ENCODE measurements around the gene SIGMAR1. TPM values are rescaled to one million over a fixed set of nuclear protein-coding genes. Genes with fewer than 3 reads are reported as not detected.

Gene SIGMAR1
- total and polyA plus RNA-seq, 2 donors: 18.2 to 103 TPM

DNA sequence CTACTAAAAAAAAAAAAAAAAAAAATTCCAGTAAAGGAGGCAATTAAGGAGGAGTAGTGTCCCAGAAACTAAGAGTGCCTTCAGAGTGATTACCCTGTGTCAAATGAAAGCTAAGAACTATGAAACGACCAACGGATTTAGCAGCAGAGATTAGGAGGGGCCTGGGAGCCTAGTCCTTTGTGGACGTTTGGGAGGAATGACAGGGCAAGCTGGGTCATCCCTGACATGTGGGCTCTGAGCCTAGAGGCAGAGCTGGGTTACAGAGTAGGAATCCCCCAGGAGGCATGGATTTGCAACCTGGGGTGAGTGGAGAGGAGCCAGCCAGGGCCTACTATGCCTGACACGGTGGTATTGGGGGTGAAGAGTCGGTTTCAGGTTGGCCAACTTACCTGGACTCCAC, 4.4 kb downstream of the SIGMAR1 start:
- Histone ChIP-seq H3K4me3 (ENCODE audit: low read depth, low read length) (no peak overlapping the region), H3K36me3 (ENCODE audit: insufficient read depth) (no peaks in the 10 kb centered on the region), H3K4me1 (ENCODE audit: insufficient read depth) (no peaks in the 10 kb centered on the region), H3K27ac (ENCODE audit: low read depth) (no peak overlapping the region)
- 42% methylated on average over 5 of the region's 5 CpGs for WGBS
- no peak for DNase-seq (ENCODE audit: extremely low spot score)

GRCh38 chr9:34630402-34631154, 7.0 kb downstream of the SIGMAR1 start:
- Histone ChIP-seq H3K36me3 (ENCODE audit: insufficient read depth) (no peaks in the 10 kb centered on the region), H3K4me3 (ENCODE audit: low read depth, low read length) (no peak overlapping the region), H3K27ac (ENCODE audit: low read depth) (no peak overlapping the region), H3K4me1 (ENCODE audit: insufficient read depth) (no peaks in the 10 kb centered on the region)
- WGBS: 32% methylated on average over 5 of the region's 5 CpGs
- no peak for DNase-seq (ENCODE audit: extremely low spot score)

- H3K4me1 ChIP-seq (ENCODE audit: insufficient read depth): no peaks in the 10 kb centered on the region
- H3K27ac ChIP-seq (ENCODE audit: low read depth): no peak overlapping the region
- H3K36me3 ChIP-seq (ENCODE audit: insufficient read depth): no peaks in the 10 kb centered on the region
- WGBS: 22% methylated on average over 5 of the region's 5 CpGs
- H3K4me3 ChIP-seq (ENCODE audit: low read depth, low read length): no peak overlapping the region
- DNase-seq (ENCODE audit: extremely low spot score): no peak
These were observed 8.1 kb downstream of the SIGMAR1 start for GRCh38 chr9:34629491-34629808.

DNA sequence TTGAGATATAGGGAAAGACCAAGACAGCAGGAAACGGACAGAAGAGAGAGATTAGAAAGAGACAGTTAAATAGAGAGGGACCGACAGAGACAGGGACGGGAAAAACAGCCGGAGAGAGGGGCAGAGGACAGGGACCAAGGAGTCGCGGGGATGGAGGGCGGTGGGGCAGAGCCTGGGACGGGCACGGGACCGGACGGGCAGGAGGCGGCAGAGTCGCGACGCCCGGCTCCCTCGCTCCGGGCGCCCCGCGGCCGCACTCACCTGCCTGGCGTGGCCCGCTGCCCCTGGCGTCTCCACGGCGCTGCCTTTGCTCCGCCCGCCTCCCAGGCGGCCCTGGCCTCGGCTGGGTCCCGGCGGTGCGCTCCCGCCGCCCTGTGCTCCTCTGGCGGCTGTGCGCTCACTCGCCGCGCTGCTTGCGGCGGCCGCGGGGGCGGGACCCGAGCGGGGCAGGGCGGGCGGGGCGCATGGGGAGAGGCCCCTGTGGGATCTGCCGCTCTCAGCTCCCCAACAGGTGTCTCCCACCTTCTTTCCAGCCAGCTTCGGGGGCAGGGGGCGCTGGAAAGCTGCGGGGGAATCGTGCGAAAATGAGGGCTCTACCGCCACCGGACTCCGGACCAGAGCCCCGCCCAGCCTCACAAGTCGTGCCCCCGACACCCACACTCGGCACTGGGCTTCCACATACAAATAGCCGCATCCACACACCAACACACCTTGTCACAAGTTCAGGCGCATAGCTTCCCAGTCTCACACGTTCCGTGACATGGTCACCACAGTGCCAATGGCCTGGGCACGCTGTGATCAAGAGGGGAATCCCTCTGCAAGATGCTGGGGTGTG, 8.7 kb downstream of the SIGMAR1 start, which contains the start of gene ARID3C:
ARID3C (minus strand) TSS at position 411 of the 835 bp plus-strand sequence. CDS start 1,052 bp downstream, outside the sequence.
- Histone ChIP-seq H3K4me1 (ENCODE audit: insufficient read depth) (no peaks in the 10 kb centered on the region), H3K36me3 (ENCODE audit: insufficient read depth) (no peaks in the 10 kb centered on the region), H3K4me3 (ENCODE audit: low read depth, low read length) (peak within 1 kb of the TSS; percentile 40), H3K27ac (ENCODE audit: low read depth) (no peak within 1 kb of the TSS)
- WGBS: 1% methylated on average over 69 of the region's 69 CpGs
- no peak for DNase-seq (ENCODE audit: extremely low spot score)

- WGBS: 37% methylated on average over 20 of the region's 20 CpGs
- no peaks in the 10 kb centered on the region for H3K36me3 ChIP-seq (ENCODE audit: insufficient read depth)
- H3K4me3 ChIP-seq (ENCODE audit: low read depth, low read length): no peak overlapping the region
- H3K4me1 ChIP-seq (ENCODE audit: insufficient read depth): no peaks in the 10 kb centered on the region
- DNase-seq (ENCODE audit: extremely low spot score): no peak
- no peak overlapping the region for H3K27ac ChIP-seq (ENCODE audit: low read depth)
These were observed 9.6 kb downstream of the SIGMAR1 start for GRCh38 chr9:34627716-34628655.

- no peak for DNase-seq (ENCODE audit: extremely low spot score)
- no peaks in the 10 kb centered on the region for H3K36me3 ChIP-seq (ENCODE audit: insufficient read depth)
- no peak overlapping the region for H3K27ac ChIP-seq (ENCODE audit: low read depth)
- WGBS: 65% methylated on average over 3 of the region's 3 CpGs
- no peaks in the 10 kb centered on the region for H3K4me1 ChIP-seq (ENCODE audit: insufficient read depth)
- no peak overlapping the region for H3K4me3 ChIP-seq (ENCODE audit: low read depth, low read length)
These were observed 12.5 kb downstream of the SIGMAR1 start for GRCh38 chr9:34625186-34625486.

DNA sequence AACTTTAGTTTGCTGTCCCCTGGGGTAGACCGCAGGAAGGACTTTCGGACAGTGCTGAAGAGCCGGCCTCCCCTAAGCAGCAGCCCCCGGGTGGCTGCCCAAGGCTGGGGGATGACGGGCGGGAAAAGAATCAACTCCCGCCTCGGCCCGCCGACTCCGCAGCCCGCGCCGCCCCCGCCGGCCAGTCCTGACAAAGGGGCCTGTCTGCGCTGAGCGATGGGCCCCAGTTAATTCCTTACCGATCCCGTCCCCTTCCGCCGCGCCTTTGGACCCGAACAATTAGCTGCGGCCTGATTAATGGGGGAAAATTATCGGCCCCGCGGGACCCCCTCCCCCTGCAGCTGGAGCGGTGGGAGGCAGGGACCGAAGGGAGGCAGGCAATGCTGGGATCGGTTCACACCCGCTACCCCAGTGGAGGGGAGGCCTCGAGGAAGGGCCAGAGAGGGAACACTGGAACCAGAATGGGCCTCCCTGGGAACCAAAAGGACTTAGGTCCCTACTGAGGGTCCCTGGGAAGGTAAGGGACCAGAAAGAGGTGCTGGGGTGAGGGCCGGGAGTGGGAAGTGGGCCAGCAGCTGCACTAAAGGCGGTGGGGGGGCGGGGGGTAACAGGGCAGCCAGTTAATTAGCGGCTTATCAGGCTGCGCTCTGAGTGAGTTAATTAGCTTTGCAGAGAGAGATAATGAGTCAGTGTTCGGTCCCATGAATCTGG, 13.0 kb downstream of the SIGMAR1 start:
- Histone ChIP-seq H3K4me1 (ENCODE audit: insufficient read depth) (no peaks in the 10 kb centered on the region), H3K36me3 (ENCODE audit: insufficient read depth) (no peaks in the 10 kb centered on the region), H3K27ac (ENCODE audit: low read depth) (no peak overlapping the region), H3K4me3 (ENCODE audit: low read depth, low read length) (no peak overlapping the region)
- WGBS: 15% methylated on average over 39 of the region's 39 CpGs
- no peak for DNase-seq (ENCODE audit: extremely low spot score)

DNA sequence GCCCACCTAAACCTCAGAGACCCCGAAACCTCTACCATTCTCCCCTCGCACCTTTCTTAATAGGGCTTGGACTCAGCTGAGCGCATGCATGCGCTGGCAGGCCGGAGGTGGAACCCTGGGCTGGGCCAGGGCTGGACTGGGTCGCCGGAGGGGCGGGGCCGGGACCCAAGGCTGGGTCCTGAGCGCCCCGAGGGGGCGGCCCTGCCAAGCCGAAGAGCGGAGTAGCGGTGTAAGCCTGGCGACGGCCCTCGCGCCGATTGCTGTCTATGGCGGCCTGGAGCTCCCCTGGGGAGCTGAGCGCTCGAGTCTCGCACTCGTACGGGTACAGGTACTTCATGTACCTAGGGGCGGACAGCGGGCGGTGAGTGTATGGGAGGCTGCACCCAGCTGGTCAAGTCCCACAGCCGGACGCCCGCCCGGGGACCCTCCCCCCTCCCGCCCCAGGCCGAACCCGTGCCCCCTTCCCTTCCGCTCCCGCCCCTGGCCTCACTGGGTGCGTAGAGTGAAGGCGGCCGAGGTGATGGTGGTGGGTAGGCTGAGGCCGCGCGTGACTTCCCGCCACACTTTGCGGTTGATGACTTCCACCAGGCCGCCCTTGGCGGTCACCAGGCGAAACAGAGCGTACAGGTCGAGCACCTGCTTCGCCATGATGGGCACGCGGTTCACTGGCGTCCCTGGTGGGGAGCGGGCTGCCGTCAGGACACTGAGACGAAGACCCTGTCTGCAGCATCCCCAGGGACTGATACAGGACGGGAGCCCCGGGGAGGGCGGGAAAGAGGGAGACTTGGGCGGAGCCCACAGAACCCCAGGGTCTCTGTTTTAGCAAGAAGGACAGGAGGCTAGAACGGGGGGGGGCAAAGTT, 14.0 kb downstream of the SIGMAR1 start:
- no peak overlapping the region for H3K27ac ChIP-seq (ENCODE audit: low read depth)
- H3K4me1 ChIP-seq (ENCODE audit: insufficient read depth): no peaks in the 10 kb centered on the region
- no peak for DNase-seq (ENCODE audit: extremely low spot score)
- no peaks in the 10 kb centered on the region for H3K36me3 ChIP-seq (ENCODE audit: insufficient read depth)
- H3K4me3 ChIP-seq (ENCODE audit: low read depth, low read length): no peak overlapping the region
- 9% methylated on average over 63 of the region's 63 CpGs for WGBS

DNA sequence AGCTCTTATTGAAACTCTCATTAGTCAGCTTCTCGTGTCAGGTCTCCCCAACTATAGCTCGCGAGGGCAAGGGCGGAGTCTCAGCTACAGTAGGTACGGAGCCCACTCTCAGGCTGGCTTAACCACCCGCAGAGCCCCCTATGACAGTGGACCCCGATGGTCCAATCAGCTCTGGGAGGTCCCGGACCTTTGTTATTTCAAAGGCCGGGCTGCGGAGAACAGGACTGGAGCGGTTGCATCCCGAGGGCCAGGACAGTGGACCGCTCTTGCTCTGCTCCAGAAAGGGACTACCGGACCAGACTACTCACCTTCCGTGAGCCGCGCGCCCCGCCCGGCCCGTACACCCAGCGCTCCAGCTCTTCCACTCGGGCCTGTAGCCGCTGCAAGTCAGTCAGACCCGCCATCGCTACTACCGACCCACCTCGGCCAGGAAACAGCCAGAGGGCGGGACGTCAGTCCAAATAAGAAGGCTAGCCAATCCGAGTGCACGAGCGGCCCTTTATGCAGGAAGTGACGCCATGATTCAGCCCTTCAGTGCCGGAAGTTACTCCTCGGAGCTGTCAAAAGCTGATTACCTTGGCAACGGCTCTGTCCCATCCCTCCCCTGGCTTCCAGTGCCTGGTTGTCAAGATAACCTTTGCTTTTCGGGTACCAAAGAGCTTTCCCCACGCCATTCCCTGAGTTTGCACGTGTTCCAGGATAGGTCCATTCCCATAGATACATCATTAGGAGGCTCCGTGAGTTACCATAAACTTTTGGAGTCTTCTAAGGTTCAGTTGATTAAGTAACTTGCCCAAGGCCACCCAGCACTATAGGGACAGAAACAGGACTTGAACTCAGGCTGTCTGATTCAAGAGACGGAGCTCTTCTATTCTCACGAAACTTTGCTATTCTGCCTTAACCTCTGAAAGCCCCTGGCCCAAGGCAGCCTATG, 17.3 kb downstream of the SIGMAR1 start, which contains the start of gene DCTN3:
DCTN3 (minus strand) TSS at position 435 of the 934 bp plus-strand sequence; CDS start at position 404, 31 bp downstream.
- peak; percentile 89 for DNase-seq (ENCODE audit: extremely low spot score)
- H3K27ac ChIP-seq (ENCODE audit: low read depth): no peak within 1 kb of the TSS
- WGBS: 4% methylated on average over 43 of the region's 43 CpGs

GRCh38 chr9:34615132-34615531, 22.5 kb downstream of the SIGMAR1 start:
- Histone ChIP-seq H3K36me3 (ENCODE audit: insufficient read depth) (no peaks in the 10 kb centered on the region), H3K4me3 (ENCODE audit: low read depth, low read length) (no peak overlapping the region), H3K27ac (ENCODE audit: low read depth) (no peak overlapping the region), H3K4me1 (ENCODE audit: insufficient read depth) (no peaks in the 10 kb centered on the region)
- no peak for DNase-seq (ENCODE audit: extremely low spot score)
- WGBS: 67% methylated on average over 2 of the region's 2 CpGs

More for the DNA sequence above, 17.3 kb downstream of the SIGMAR1 start, which contains the start of gene DCTN3:
- Histone ChIP-seq H3K4me1 (ENCODE audit: insufficient read depth) (no peaks in the 10 kb centered on the region), H3K36me3 (ENCODE audit: insufficient read depth) (no peaks in the 10 kb centered on the region), H3K4me3 (ENCODE audit: low read depth, low read length) (peak within 1 kb of the TSS; percentile 87)

DNA sequence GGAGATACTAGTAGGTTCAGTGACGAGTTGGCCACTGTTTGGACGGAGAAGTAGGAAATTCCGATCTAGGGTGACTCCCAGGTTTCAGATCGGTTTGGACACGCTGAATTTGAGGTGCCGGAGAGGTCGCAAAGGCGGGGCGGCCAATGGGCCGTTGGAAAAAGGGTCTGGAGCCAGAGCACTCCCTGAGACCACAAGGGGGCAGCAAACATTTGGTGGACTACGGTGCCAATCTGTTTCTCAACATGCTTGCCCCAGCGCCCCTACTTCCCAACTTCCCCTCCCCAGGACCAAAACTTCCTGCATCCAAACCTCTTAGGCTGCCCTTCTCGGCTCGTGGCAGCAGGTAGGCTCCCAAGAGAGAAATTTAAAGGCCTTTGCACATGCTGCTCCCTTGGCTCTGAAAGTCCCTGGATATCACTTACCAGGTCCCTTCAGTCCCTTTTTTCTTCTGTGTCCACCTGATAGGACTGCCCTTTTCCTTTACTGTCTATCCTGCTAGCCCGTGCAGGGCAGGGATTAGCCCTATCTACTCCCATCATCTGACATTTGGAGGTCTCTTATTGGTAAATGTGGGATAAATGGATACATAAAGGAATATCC, 24.7 kb downstream of the SIGMAR1 start:
- peak overlapping the region; percentile 62 for H3K4me3 ChIP-seq (ENCODE audit: low read depth, low read length)
- peak; percentile 69 for DNase-seq (ENCODE audit: extremely low spot score)
- H3K4me1 ChIP-seq (ENCODE audit: insufficient read depth): no peaks in the 10 kb centered on the region
- 3% methylated on average over 15 of the region's 15 CpGs for WGBS
- no peak overlapping the region for H3K27ac ChIP-seq (ENCODE audit: low read depth)
- no peaks in the 10 kb centered on the region for H3K36me3 ChIP-seq (ENCODE audit: insufficient read depth)
